Ascending aorta (tissue), 2 donors: Measurements from ENCODE around the gene PRICKLE2. TPM values are rescaled to one million over a fixed set of nuclear protein-coding genes. Genes with fewer than 3 reads are reported as not detected.

Source experiments
- DNase-seq, 2 donors: peaks; one replicate each; pipeline ENCODE4 v3.0.0-alpha.2; 2019; ENCODE audit warnings: low spot score in 2 of 2
- H3K27ac ChIP-seq, 2 donors: fragments of 200-600 bp; sonication (generic); one replicate each; pipeline ENCODE4 v1.5.1; 2016 to 2017; ENCODE audit warnings: mild to moderate bottlenecking in 1 of 2
- H3K27me3 ChIP-seq: fragments of 200-600 bp; sonication (generic); one replicate; pipeline ENCODE4 v1.5.1; 2017
- H3K36me3 ChIP-seq, 2 donors: fragments of 200-600 bp; sonication (generic); one replicate each; pipeline ENCODE4 v1.5.1; 2016
- H3K4me1 ChIP-seq, 2 donors: fragments of 200-600 bp; sonication (generic); one replicate each; pipeline ENCODE4 v1.5.1; 2016 to 2017; ENCODE audit warnings: mild to moderate bottlenecking in 1 of 2
- H3K4me3 ChIP-seq, 2 donors: fragments of 200-600 bp; sonication (generic); one replicate each; pipeline ENCODE4 v1.5.1; 2016 to 2017; ENCODE audit warnings: mild to moderate bottlenecking in 1 of 2
- H3K9me3 ChIP-seq, 2 donors: fragments of 200-600 bp; sonication (generic); one replicate each; pipeline ENCODE4 v1.5.1; 2016
- intact Hi-C: fragments of 100-400 bp; cut with DNase I; formaldehyde crosslinking; loops from one replicate; pipeline ENCODE4 v1.15.1; 2023
- total RNA-seq: library from RNA; depleted of rRNA; stranded (reverse); fragments of >200 nt; gene quantifications from one replicate; pipeline ENCODE4 v1.1.0, GENCODE V29; 2016
- TF ChIP-seq, protein P1 (sequence below), 3 experiments: fragments of 200-600 bp in 2 of 3; fragments of 450-650 bp in 1 of 3; sonication (generic) in 2 of 3; IDR thresholded peaks; one replicate each; pipeline ENCODE4 v1.5.1; 2016 to 2019; ENCODE audit warnings: antibody characterized with exemption in 3 of 3, mild to moderate bottlenecking in 1 of 3, moderate library complexity in 1 of 3

Gene PRICKLE2
- total RNA-seq, 1 donor from 2014 or later, result 24.7 TPM

DNA sequence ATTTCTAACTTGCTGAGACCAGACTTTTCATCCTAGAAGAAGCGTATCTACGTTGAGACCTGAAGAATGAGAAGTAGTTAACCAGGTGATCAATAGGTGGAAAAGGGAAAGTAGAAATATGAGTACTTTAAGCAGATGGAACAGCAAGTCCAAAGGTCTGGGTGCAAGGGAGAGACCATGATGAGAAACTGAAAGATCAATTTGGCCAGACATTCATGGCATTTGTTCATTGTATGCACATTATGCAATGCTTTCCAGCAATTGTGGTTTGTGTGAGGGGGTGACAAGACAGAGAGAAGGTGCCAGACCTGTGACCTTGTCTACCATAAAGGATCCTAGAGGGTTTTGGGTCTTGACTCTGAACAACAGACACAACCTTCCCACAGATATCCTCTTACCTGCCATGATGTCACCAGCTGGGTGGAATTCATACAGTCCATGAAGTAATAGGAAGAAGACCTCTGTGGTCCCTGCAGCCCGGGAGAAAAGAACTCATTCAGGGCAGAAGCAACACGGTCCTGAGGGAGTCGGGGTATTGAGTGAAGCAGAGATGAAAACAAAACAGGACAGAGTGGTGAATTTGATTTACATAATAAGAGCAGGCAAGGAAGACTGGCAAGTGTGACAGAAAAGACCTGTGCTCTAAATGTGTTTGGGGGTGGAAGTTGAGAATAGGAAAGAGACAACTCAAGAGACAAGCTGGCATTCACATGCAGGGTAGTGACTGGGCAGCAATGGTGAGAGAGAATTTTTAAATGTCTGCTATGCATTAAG is 138.6 kb downstream of the PRICKLE2 start:
- TF ChIP-seq, protein P1, sequence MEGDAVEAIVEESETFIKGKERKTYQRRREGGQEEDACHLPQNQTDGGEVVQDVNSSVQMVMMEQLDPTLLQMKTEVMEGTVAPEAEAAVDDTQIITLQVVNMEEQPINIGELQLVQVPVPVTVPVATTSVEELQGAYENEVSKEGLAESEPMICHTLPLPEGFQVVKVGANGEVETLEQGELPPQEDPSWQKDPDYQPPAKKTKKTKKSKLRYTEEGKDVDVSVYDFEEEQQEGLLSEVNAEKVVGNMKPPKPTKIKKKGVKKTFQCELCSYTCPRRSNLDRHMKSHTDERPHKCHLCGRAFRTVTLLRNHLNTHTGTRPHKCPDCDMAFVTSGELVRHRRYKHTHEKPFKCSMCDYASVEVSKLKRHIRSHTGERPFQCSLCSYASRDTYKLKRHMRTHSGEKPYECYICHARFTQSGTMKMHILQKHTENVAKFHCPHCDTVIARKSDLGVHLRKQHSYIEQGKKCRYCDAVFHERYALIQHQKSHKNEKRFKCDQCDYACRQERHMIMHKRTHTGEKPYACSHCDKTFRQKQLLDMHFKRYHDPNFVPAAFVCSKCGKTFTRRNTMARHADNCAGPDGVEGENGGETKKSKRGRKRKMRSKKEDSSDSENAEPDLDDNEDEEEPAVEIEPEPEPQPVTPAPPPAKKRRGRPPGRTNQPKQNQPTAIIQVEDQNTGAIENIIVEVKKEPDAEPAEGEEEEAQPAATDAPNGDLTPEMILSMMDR (IDR thresholded peaks at IDR 0.05), result no peak
- Histone ChIP-seq H3K9me3 (no peaks in the 10 kb centered on the region), H3K4me1 (no peaks in the 10 kb centered on the region), H3K27ac (no peak overlapping the region), H3K36me3 (no peaks in the 10 kb centered on the region), H3K4me3 (no peak overlapping the region), H3K27me3 (no peaks in the 10 kb centered on the region)
- DNase-seq, result no peak
- intact Hi-C loops, result no loop called here

DNA sequence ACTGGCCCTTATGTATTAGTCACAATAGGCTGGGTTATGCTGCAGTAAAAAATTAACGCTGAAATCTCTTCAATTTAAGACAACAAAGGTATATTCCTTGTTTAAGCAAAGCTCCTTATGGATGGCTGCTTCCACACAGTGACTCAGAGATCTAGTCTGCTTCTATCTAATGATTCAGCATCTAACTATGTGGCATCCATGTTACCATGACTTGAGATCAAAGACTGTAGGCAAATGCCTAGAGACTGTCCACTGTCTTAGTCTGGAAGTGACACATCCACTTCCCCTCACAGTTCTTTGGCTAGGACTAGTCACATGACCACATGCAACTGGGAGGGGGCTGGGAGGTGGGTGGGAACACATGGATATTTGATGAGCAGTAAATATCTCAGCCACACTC is 140.6 kb downstream of the PRICKLE2 start:
- intact Hi-C loops, result no loop called here

DNA sequence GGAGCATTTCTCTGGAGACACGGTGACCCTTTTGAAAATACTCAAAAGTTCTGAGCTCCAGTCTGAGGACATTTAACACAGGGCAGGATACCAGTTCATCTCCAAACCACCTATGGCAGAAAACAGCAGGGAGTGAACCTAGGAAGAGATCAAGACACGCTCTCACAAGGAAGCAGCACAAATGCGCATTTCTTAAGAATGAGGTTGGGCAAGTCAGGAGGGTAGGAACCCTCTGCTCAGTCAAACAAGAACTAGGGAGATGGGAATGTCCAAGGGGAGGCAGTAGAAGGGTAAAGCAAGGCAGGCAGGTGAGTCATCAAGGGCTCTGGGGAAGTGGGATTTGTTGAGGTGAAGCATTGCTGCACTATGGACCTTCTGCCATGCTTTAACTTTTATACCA is 141.7 kb downstream of the PRICKLE2 start:
- TF ChIP-seq, protein P1 (IDR thresholded peaks at IDR 0.05), result no peak
- Histone ChIP-seq H3K4me1 (no peaks in the 10 kb centered on the region), H3K9me3 (no peaks in the 10 kb centered on the region), H3K27me3 (no peaks in the 10 kb centered on the region), H3K4me3 (no peak overlapping the region), H3K27ac (no peak overlapping the region), H3K36me3 (no peaks in the 10 kb centered on the region)
- intact Hi-C loops, result no loop called here
- DNase-seq, result no peak

More for the DNA sequence above, 140.6 kb downstream of the PRICKLE2 start:
- TF ChIP-seq, protein P1 (IDR thresholded peaks at IDR 0.05), result no peak
- no peak for DNase-seq
- Histone ChIP-seq H3K27ac (no peak overlapping the region), H3K4me3 (no peak overlapping the region), H3K36me3 (no peaks in the 10 kb centered on the region), H3K4me1 (no peaks in the 10 kb centered on the region), H3K27me3 (no peaks in the 10 kb centered on the region), H3K9me3 (no peaks in the 10 kb centered on the region)

DNA sequence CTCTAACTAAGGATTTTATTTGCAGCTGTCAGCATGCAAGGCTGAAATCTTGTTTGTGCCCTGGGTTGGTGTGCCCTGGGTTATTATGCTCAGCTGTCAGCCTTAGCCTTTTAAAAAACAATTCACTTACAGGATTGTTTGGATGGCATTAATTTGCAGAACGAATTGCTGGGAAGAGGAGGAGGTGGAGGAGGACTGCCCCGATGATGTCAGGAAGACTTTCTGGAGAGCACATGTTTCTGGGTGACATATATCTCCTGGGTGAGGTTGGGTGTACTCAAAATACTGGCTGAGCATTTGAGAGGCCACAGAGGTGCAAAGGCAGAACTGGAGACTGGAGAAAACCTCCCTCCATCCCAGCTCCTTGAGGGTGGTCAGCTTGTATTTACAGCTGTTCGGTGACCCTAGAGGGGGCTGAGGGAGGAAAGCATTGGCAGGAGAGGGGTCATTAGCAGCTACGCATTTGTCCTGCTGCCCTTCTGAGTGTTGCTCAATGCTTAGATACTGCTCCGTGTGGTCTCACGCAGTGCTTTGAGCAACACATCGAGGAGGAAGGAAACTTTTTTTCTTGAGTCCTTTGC is 142.2 kb downstream of the PRICKLE2 start:
- Histone ChIP-seq H3K4me1 (no peaks in the 10 kb centered on the region), H3K36me3 (no peaks in the 10 kb centered on the region), H3K4me3 (no peak overlapping the region), H3K27me3 (no peaks in the 10 kb centered on the region), H3K27ac (no peak overlapping the region), H3K9me3 (no peaks in the 10 kb centered on the region)
- TF ChIP-seq, protein P1 (IDR thresholded peaks at IDR 0.05), result no peak
- no peak for DNase-seq
- intact Hi-C loops, result no loop called here

DNA sequence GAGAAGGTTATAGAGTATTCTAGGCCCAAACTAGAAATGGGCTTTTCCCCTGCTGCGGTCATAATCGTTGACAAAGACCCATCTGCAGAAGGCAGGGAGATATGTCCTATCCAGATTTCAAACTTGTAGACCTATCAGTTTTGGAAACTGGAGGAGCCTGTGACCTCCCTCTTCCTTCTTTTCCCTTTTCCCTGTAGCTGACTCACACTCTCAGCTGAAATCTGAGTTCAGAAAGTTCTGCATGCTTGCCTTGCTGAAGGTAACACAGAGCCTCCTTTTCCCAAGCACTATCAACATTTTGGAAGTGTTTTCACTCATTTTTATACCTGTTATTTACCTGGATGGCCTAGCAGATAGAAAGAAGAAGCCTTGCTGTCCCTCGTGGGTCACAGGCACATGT is 142.9 kb downstream of the PRICKLE2 start:
- Histone ChIP-seq H3K4me1 (no peaks in the 10 kb centered on the region), H3K27ac (no peak overlapping the region), H3K27me3 (no peaks in the 10 kb centered on the region), H3K4me3 (no peak overlapping the region), H3K36me3 (no peaks in the 10 kb centered on the region), H3K9me3 (no peaks in the 10 kb centered on the region)
- no peak for DNase-seq
- TF ChIP-seq, protein P1 (IDR thresholded peaks at IDR 0.05), result no peak
- intact Hi-C loops, result no loop called here
